GM21360 (cell line): ENCODE data around the gene NPTN.
"Not testable (repeated sequence)": the region's sequence is repeated elsewhere in the genome, so short reads cannot be mapped to it uniquely, and the experiment has no call there.

Source experiments
- ATAC-seq: cut with Tn5 transposase; IDR thresholded peaks from one replicate; pipeline ENCODE4 v1.9.1; 2021; ENCODE audit warnings: mild to moderate bottlenecking, moderate library complexity; ENCODE audit not compliant: unreplicated experiment

Gene NPTN

DNA sequence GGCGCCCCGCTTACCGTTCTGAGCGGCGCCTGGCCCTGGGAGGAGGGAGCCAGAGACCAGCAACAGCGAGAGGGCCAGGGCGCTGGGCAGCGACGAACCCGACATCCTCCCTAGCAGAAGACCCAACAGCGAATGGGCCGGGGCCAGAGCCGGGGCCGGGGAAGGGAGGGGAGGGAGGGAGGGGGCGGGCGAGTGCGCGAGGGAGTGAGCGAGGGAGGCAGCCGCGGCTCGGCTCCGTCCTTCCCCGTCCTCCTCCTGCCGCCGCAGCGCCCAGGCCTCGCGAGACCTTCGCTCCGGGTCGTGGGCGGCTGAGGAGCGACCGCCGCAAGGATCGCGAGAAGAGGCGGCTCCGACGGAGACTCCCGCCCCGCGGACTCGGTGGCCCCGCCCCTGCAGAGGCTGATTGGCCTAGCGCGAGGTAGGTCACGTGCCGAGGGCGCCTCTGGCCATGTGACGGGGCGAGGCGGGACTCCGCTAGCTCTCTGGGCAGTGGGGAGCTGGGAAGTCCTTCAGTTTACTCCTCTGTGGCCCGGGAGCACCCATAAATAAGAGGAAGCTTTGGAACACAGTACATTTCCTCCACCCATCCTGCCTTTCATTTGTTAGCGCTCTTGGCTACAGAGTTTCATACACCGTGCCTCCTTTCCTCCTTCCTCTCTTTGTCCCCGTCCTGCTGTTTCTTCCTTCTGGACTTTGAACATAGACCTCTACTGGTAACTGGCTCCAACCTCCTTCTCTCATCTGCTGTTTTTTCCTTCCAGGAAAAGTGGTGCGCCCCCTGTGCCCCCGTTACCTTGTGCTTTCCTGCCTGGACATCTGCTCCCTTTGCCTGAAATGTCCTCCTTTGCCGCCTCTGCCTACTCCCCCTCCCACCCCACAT is at the start of gene NPTN:
NPTN (minus strand) TSS at position 279 of the 880 bp plus-strand sequence; CDS start at position 105, 174 bp downstream.
- ATAC-seq, result peak; percentile 81

DNA sequence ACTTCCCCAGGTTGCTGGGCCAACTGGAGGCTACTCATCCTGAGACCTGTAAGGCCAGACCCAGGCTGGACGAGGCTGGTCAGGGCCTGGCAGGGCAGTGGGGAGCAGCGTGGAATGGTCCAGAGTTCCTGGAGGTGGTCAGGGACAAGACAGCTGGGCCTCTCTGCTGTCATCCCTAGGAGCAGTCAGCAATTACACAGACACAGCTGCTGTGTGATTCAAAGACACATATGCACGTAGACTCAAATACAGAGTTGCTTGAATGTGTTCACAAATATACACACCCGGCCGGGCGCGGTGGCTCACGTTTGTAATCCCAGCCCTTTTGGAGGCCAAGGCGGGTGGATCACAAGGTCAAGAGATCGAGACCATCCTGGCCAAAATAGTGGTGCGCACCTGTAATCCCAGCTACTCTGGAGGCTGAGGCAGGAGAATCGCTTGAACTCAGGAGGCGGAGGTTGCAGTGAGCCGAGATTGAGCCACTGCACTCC is 49.5 kb upstream of the NPTN start:
- no peak for ATAC-seq

DNA sequence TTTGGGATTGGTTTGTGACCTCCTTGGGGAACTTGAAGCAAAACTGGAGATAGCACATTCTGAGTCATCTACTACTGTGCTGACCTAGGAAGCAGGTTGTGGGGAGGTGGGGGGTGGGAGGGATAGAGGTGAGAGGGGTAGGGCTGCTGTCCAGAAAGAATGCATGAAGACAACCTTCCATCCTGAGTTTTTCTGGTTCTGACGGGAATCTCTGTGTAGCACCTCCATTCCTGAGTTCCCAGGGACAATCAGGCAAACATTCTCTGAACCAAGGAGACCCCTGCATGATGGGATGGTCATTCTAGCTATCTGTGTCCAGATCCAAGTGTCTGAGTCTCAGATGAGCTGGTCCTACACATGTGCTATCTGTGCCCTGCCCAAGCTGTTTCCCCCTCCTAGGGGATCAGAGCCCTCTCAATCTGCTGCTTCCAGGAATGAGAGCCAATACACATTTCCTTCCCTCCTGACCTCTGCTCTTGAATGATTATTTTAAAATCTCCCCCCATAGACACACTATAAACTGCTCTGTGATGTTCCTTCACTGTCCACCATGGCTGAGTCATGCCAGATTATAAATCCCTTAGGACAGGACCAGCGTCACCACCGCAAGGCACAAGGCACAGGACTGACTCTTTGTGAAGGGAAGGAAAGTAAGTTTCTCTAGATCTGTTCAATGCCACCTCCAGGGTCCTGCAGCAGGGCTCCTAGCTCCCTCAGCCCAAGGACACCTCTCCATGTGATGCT is 48.8 kb upstream of the NPTN start:
- no peak for ATAC-seq

DNA sequence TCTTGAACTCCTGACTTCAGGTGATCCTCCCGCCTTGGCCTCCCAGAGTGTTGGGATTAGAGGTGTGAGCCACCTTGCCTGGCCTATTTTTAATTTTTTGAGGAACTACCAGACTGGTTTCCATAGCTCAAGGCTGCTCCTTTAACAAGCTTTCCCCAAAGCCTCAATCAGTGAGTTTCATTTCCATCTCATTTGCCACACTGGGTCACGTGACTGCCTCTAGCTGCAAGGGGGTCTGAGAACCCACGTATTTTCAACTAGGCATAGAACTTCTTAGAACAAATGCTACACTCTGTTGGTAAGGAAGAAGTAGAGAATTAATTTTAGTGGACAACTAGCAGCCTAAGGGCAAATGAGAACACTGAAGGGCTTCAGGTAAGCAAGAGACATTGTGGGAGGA is 47.9 kb upstream of the NPTN start:
- no peak for ATAC-seq

DNA sequence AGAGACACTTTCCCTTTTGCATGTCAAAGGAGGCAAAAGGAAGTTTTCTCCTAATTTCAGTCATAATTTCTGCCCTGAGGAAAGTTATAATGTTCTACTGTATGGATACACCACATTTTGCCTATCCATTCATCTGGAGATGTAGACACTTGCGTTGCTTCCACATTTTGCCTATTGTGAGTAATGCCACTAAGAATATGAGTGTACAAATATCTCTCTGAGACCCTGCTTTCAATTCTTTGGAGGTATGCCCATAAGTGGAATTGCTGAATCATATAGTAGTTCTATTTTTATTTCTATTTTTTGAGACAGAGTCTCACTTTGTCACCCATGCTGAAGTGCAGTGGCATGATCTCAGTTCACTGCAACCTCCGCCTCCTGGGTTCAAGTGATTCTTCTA is 47.4 kb upstream of the NPTN start:
- no peak for ATAC-seq

DNA sequence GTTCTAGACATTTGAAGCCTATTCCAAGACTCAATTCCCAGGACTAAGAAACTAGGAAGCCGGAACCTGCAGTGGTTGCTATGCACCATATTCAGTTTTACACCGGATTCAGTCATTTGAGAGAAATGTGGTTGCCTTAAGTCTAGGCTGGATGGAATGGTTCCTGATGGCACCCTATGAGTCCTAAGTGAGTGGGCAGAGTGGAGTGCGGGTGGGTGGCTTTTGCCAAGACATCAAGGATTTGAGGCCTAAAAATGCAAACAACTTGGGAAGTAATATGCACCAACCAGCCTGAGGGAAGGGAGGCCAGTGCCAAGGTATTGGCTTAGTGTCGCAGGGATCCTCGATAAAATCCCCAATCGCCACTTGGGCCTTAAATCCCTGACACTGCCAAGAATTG is 46.8 kb upstream of the NPTN start:
- ATAC-seq, result no peak

DNA sequence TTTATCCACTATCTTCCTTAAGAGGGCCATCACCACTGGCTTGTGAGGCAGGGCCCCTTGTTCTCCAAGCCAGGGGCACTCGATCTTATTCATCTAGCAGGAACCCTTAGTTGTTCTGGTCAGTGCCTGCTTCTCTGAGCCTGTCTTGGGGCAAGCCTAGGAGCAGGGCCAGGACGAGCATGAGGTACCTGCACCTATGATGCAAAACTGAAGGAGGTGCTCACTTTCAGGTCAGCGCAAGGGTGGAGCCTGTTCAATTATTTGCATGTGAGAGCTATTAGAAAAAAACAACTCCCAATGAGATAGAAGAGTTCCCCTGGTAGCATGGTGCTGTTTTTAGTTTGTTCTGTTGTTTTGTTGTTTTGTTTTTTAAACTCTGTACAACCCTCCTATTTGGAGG is 46.0 kb upstream of the NPTN start:
- ATAC-seq, result no peak

DNA sequence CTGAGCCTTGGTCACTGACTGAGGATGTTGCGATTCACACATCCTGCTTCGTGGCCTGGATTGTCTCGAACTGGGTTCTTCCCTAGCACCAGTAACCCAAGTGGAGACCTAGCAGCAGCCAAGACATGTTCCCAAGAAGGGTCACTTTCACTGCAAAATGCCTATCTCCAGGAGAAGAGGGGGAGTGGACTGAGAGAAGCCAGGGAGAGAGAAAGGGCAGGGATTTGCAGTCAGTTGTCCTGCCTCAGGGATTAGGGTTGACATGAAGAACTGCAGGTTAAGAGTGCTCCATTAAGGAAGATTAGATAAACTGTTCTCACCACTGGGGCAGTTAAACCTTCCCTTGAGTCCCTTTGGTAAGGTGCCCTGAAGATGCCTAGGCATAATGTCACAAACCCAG is 45.3 kb upstream of the NPTN start:
- ATAC-seq, result no peak

DNA sequence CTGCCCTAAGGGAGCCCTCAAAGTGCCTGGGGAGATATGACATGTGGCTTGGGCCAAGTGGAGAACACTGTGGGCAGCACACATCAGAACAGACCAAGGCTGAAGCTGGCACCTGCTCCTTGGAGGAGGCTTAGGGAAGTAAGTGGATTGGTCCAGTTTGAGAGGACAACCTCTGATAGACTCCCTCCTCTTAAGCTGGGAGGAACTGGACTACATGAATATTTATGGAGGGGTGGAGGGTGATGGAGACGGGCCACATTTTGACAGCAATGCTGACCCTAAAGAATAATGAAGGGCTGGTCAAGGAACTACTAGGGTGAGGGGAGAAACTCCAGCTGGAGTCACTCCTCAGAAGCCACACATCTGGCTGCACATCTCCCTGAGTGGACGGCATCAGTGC is 44.5 kb upstream of the NPTN start:
- no peak for ATAC-seq

DNA sequence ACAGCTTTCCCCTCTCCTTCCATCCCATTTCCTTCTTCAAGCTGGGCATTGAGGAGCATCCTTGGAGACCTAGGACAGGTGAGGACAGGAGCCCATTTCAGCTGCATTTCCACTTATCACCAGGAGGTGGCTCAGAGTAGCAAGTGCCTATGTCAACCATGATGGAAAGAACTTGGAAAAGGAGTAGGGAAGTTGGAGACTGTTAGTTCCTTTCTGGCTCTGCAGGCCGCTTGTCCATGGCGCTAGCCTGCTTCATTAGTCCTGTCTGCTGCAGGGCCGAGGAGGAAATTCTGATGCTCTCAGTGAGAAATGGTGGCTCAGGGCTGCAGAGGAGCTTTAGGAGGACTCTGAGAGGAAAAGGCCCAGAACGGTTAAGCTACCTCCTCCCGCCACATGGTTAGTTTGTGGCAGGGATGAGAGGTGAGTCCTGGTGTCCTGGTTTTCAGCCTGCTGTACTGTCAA is 44.0 kb upstream of the NPTN start:
- ATAC-seq, result no peak

DNA sequence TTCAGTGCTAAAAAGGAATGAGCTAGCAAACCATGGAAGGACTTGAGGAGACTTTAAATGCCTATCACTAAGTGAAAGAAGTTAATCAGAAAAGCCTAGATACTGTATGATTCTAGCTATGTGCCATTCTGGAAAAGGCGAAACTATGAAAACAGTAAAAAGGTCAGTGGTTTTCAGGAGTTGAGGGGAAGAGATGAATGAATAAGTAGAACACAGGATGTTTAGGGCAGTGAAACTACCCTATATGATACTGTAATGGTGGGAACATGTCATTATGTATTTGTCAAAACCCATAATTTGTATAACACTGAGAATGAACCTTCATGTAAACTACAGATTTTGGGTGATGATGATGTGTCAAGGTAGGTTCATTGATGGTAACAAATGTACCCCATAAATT is 41.4 kb upstream of the NPTN start:
- ATAC-seq, result no peak

DNA sequence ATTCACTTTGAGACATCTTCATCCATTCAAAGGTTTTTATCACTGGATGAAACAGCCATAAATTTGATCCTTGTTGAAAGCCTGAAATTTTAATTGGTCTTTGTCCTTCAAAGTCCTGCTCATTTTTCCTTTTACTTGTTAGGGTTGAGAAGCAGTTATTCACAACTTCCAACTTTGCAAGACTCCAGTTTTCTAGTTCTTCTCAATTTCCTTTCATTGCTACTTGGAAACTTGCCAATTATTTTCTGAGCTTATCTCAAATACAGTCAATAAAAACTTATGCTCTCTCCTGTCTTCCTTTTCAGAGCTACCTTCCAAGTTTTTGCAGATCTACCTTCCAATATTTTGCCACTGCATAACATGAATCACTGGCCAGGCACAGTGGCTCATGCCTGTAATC is 27.3 kb upstream of the NPTN start:
- ATAC-seq, result no peak

DNA sequence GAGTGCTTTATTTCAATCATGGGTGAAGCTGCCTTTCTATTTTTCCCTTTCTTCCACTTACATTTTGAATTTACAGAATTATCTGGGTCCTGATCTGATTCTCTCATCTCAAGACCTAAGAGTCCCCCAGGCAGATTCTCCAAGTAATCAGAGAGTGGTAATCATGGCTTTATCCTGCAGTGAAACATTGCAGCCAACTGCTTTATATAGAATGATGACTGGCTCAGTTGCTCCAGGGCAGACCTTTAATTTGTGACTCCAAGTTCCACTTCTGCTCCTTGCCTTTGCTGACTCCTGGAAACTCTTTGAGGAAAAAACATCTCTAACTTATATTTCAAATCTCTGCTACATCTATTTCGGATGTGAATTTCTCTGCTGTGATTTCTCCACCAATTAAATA is 25.5 kb upstream of the NPTN start:
- ATAC-seq, result no peak

DNA sequence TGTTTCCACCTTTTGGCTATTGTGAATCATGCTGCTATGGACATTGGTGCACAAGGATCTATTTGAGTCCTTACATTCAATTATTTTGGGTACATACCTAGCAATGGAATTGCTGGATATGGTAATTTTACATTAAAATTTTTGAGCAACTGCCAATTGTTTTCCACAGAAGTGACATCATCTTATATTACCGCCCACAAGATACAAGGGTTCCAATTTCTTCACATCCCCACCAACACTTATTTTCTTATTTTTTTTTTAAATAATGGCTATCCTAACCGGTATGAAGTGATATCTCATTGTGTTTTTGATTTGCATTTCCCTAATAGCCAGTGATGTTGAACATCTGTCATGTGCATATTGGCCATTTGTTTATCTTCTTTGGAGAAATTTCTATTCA is 22.5 kb upstream of the NPTN start:
- ATAC-seq, result no peak

DNA sequence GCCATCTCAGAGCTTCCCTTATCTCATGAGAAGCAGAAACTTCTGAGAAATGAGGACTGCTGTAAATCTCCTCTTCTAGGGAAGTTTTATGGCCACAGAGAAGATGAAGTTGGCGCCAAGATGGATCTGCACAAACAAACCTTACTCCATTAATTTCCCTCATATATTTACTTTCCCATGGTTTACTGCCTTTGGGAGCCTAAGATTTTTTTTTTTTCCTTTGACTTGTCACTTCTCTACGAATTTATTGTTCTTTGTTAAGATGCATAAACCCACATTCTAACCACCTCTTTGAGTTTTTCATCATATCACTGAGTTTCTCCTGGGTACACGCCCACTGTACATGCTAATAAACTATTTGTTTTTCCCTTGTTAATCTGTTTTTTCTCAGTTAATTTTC is 21.5 kb upstream of the NPTN start:
- ATAC-seq, result no peak

DNA sequence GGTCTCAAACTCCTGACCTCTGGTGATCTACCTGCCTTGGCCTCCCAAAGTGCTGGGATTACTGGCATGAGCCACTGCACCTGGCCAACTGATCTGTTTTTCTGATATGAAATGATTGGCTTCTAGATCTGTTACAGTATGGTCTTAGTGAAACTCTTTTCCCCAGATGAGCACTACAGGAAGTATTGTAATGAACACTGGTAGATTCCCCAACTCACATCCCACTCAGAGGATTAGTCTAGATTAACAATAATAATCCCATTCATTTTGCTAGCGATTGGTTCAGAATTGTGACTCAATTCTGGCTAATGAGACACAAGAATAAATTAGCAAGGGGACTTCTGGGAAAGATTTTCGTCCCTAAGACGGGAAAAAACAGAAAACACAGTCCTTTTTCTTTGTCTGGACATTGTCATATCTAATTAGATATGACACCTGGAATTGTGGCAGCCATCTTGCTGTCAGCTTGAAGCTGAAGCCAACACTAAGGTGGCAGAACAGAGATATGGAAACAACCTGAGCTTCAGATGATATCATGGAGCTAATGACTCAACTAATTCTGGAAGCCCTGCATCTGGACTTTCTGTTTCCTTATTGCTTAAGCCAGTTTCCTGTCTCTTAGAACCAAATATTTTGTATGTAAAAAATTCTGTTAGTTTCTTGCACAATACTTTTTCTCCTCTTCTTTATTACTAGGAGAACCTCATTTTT is 17.4 kb upstream of the NPTN start:
- ATAC-seq, result no peak

DNA sequence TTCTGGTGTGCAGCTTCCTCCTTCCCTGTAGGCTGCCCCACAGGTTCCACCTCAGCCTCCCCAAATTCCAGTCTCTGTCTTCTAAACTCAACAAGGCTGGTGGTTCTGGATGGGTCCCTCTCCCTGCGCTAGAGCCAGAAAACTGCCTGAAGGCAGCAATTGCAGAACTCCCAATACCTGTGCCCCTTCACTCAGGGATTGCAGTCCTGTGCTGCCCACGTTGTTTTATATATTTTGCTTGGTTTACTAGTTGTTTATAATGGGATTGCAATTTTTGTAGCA is 14.8 kb upstream of the NPTN start:
- no peak for ATAC-seq

DNA sequence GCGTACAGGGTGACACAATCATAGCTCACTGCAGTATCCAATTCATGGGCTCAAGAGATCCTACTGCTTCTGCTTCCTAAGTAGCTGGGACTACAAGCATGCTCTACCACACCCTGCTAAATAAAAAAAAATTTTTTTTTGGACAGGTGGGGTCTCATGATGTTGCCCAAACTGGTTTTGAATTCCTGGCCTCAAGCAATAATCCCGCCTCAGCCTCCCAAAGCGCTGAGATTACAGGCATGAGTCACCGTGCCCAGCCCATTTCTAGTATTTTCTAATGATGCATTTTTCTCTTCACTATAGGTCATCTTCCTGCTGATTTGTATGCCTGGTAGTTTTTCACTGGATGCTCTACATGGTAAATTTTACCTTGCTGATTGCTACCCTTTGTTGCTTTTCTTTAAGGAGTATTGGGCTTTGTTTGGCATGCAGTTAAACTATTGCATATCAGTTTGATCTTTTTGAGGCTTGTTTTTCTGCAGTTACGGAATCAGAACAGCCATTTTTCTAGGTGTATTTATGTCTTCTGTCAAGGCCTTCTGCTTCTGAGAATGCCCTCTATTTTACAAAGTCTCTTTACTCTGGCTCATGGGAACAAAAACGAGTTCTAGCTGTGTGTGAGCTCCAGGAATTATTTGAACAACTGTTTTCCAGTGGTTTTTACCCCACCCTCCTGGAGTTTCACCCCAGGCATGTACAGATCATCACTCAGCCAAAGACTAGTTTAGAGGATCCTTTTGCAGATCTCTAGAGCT is 14.2 kb upstream of the NPTN start:
- no peak for ATAC-seq

DNA sequence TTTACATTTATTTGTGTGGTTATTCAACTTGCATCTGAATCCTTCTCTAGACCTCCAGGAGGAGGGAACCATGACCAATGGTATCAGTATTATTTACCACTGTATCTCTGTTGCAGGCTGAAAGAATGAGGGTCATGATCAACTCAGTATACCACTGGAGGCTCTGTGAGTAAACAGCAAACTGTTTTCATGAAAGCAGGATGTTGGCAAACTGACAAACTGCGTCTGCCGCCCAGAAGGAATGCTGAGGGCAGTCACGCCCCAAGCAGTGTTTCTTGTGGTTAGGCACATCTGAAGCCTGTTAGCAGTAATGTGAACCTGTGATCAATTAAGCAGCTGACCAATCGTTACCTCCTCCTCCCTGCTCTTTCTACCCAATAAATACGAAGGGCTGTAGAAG is 6.3 kb upstream of the NPTN start:
- ATAC-seq, result not testable (repeated sequence)

DNA sequence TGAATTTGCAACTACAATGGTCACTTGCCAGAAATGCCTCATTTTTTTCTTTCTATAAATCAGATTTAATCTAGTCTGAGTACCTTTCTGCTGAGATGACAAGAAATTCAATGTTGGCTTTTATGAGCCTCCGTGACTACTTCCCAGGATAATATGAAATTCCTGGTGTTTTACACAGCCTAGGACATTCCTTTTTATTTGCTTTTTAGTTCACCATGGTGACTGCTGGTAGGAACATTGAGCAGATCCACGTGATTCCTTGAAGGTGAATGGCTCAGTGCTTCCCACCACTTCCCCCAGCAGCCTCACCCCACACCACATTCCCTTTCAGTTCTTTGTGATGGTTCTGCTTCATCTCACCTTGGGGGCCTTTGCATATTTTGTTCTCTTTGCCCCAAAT is 4.3 kb upstream of the NPTN start:
- ATAC-seq, result no peak

DNA sequence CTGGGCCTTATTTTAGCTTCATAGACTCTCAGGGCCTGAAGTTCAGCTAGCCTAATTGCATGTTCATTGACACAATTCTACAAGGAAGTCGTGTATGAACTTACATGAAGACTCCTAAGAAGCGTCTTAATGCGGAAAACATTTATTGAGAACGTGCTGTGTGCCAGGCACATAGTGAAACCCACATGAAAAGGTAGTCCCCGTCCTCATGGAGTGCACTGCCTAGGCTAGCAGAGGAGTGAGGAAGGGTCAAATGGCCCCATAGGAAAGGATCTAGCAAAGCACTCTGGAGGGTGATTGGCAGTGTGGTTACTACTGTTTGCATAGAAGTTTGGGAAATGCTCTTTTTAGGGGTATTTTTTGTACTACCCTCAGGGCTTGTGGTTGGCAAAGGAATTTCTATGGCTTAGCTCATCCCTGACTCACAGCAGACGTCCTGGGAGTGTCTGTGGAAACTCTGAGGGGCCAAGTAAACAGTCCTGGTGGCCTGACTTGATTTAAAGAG is 854 bp upstream of the NPTN start:
- ATAC-seq, result no peak
